Measurements from ENCODE around the gene LYPD1.

The LYPD1 gene

DNA sequence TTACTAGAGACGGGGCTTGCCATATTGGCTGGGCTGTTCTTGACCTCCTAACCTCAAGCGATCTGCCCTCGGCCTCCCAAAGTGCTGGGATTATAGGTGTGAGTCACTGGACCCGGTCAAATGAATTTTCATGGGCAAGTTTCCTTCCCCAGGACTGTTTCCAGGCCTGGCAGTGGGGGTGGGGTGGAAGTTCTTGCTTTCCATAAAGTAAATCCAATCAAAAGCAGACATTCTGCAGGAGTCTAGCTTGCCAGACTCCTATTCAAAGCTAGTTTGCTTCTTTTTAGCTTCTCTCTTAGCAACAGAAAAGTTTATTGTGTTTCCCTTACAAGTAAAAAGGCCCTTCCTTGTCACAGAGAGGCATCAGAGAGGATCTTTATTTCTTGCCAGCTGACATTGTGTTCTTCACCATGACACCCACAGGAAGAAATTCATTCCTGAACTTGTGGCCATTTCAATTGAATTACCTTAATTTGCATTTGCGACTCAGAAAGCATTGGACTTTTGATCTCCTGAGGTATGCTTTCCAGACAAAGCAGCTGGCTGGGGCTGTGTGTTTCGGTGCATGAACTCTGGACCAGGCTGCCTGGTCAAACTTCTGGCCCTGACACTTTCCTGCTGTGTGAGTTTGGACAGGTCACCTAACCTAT is 37.9 kb downstream of the LYPD1 start:
- peak; percentile 2 for DNase-seq

DNA sequence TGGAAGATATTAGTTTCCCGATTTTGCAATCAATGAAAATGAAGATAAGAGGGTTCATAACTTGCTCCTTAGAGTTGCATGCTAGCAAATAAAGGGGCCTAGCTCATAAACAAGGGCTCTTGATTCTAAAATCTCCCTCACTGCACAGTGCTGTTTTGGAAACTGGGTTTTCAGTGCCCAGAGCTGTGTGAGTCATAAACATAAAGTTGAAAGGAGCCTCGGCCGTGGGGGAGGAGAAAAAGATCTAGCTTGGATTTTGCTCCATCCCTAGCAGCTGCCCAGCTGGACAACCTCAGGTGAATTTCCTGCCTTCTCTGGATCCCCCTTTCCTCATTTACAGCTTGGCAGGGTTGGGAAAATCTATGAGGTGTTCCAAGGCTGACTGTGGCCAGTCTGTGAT is 42.5 kb downstream of the LYPD1 start:
- no peak for DNase-seq

DNA sequence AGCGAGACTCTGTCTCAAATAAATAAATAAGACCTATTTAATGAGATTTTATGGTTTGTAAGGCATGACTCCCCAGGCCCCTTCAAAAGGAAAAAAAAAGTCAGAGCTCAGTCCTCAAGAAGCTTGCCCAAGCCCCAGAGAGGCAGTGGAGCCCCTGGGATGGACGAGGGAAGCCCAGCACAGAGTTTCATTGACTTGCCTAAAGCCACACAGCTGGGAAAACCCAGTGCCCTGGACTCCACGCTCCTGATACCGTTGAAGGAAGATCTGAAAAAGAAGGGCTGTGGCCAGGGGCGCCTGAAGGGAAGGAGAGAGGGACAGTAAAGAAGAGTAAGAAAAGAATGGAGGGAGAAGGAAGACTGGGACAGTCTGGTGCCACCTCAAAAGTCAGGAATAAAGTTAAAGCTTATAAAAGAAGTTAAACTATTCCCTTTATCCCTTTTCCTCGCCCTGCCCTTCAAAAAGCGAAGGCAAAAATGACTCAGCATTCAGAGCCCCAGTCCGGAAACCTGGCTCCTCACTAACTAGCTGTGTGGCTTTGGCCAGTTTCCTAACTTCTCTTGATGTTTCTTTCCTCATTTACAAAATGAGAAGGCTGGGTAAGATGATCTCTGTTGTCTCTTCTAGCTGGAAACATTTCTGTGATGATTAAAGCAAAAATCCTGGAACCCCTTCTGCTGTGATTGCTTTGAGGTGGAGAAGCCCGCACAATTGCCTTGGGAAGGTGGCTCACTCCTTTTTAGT is 46.7 kb downstream of the LYPD1 start:
- DNase-seq: peak; percentile 3

DNA sequence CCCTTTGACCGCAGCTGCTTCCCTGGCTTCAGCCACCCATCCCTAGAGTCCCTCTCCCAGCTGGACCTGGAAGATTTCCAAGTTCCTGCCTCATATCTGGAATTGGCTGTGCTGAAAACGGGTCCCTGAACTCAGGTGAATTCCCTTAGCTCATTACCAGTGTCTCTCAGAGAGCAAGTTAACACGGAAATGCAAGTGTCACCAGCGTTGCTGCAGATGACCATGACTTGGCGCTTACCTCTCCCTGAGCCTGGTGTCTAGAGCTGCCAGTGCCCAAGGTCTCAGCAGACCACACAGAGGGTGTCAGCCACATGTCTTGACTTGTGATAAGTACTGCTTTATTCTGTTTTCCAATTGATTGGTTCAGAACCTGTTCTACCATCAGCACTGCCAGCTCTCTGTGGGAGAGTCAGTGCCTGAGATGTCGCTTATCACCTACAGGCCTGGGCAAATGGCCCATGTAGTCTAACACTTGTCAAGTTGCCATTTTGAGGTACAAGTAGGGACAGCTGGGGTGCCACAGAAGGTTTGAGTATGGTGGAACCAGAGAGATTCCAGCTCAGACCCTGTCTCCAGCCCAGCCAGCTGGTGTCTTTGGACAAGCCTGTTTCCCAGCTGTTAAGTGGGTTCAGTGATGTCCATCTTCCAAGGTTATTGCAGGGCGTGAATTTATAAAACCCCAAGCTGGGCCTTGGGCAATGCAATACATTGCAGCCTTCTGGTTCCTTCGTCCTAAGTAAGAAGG is 48.7 kb downstream of the LYPD1 start:
- DNase-seq: no peak

GRCh38 chr2:132620115-132620514 is 49.9 kb downstream of the LYPD1 start:
- DNase-seq: no peak

DNA sequence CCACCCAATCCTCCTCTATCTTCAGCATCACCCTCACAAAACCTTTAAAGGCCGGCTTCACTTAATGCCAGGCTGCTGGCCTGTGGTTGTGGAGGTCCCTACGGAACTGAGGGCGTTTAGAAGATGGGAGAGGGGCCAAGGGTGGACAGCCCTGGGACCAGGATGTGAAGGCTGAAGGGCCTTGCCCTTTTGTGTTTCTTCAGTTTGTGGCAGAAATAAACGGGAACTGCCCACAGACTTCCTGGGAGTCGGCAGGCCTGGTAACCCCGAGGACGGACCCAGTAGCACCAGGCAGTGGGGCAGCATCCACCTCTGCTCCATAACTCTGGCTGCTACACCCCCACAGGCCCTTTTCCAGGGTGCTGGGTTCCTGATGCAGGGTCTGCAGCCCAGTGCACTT is 51.3 kb downstream of the LYPD1 start:
- DNase-seq: no peak

- DNase-seq: no peak
Observed at GRCh38 chr2:132617989-132618388, 52.0 kb downstream of the LYPD1 start.

GRCh38 chr2:132615329-132616085 is 54.5 kb downstream of the LYPD1 start:
- no peak for DNase-seq

- DNase-seq: no peak
Observed at GRCh38 chr2:132611719-132612118, 58.3 kb downstream of the LYPD1 start.

GRCh38 chr2:132609101-132609890 is 60.7 kb downstream of the LYPD1 start:
- DNase-seq: no peak

DNA sequence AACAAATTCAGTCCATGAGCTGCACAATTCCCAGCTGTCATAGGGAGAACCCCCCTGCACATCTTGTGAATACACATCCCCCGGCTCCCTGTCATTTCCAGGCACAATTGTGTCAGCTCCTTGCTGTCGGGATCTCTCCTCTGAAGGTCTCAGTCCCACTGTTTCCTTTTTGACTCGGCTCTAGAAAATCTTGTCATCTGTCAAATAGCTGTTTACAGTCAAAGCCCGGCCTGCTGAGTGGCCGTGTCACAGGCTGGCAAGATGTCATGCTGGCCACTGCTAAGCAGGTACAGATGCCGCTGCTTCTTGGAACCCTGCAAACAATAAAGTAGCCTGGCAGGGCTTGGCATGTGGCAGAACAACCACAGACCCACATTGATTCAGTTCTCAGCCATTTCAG is 61.7 kb downstream of the LYPD1 start:
- DNase-seq: no peak

- no peak for DNase-seq
Observed at GRCh38 chr2:132607426-132608090, 62.4 kb downstream of the LYPD1 start.

DNA sequence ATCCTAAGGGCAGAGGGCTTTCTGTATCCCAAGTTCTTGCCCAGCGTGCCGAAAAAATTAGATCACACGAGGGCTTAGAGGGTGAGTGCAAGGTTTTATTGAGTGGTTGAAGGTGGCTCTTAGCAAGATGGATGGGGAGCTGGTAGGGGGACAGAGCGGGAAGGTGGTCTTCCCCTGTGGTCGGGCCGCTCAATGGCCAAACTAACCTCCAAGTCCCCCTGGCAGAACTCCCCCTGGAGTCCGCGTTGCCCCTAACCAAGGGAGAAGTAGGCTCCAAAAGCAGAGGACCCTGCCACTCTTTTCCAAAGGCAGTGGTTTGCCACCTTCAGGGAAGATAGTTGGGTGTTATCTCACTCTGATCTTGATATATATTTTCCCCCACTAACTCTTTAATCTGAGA is 63.4 kb downstream of the LYPD1 start:
- DNase-seq: no peak

- DNase-seq: no peak
Observed at GRCh38 chr2:132605236-132606180, 64.5 kb downstream of the LYPD1 start.

DNA sequence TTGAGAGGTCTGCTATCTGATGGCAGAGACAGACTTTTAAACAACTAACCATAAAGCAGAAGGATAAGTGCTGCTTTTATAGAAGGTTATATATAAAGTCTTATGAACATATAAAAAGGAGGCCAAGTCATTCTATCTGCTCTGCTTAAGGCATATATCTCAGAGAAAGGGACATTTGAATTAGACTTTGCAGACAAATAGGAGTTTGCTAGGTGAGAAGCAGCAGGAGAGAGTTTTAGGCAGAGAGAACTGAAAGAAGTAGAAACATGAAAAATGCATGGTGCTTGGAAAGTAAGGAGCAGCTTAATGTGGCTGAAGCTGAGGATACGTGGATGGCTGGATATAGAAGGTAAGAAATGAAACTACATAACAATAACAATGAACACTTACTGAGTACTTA is 65.4 kb downstream of the LYPD1 start:
- DNase-seq: no peak

GRCh38 chr2:132599556-132599955 is 70.4 kb downstream of the LYPD1 start:
- no peak for DNase-seq

- DNase-seq: no peak
Observed at GRCh38 chr2:132598536-132598935, 71.5 kb downstream of the LYPD1 start.

DNA sequence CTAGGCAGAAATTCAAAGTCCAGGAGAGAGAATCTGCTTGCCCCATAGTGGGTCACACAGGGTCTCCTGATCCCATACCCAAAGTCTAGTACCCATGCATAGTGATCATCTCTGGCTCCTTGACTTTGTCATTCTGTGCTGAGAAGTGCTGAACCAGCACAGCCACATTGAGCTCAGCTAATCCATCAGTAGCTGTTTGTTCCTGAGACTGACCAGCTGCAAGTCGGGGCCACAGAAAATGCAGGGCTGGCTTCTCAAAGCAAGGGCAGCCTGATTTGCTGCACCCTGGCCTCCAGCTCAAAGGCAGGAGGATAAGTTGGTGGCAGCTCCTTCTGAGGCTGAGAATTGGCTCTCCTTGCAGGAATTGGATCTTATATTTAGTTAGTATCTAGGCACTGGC is 72.2 kb downstream of the LYPD1 start:
- no peak for DNase-seq

GRCh38 chr2:132597166-132597565 is 72.8 kb downstream of the LYPD1 start:
- no peak for DNase-seq

DNA sequence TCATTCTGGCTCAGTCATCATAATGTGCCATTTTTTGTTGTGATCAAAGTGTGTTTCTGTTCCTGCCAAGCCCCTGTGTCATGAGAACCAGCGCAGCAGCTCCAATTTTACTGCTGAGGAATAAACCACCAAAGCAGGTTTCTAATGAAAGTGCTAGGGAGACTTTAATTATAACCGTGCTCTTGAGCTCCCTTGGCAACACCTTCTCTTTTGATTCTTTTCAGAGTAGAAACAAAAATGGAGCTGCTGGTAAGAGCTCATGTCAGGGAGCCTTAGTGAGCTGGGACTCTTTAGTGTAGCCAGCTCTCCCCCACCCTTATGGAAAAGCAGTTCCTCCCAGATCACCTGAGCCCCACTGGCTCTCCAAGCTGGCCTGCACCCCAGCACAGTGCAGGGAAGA is 74.3 kb downstream of the LYPD1 start:
- DNase-seq: no peak

GRCh38 chr2:132595186-132595585 is 74.8 kb downstream of the LYPD1 start:
- no peak for DNase-seq

Measured in HCEC 1CT (cell line).